Trophoblast cell (in vitro differentiated cells and primary cell): ENCODE results near the gene TET2.

ENCODE experiments used
- DNase-seq, 2 donors: peaks; one replicate each; pipeline ENCODE4 v3.0.0-alpha.2; 2016
- H2AFZ ChIP-seq: 2 replicates; pipeline ENCODE4 v1.6.1; 2013; ENCODE audit warnings: low read length, moderate library complexity, mild to moderate bottlenecking; ENCODE audit not compliant: insufficient read depth, poor library complexity
- H2AK5ac ChIP-seq: 2 replicates; pipeline ENCODE4 v1.6.1; 2013; ENCODE audit warnings: mild to moderate bottlenecking, low read length
- H2BK120ac ChIP-seq: 2 replicates; pipeline ENCODE4 v1.6.1; 2013; ENCODE audit warnings: low read length, mild to moderate bottlenecking, moderate library complexity; ENCODE audit not compliant: insufficient read depth, poor library complexity
- H2BK12ac ChIP-seq: 2 replicates; pipeline ENCODE4 v1.6.1; 2013; ENCODE audit warnings: mild to moderate bottlenecking, low read length, moderate library complexity
- H2BK5ac ChIP-seq: 2 replicates; pipeline ENCODE4 v1.6.1; 2013; ENCODE audit warnings: low read length, low read depth, moderate library complexity, mild to moderate bottlenecking; ENCODE audit not compliant: poor library complexity
- H3K14ac ChIP-seq: 2 replicates; pipeline ENCODE4 v1.6.1; 2013; ENCODE audit warnings: mild to moderate bottlenecking, low read length
- H3K18ac ChIP-seq: 2 replicates; pipeline ENCODE4 v1.6.1; 2013; ENCODE audit warnings: mild to moderate bottlenecking, low read length
- H3K23ac ChIP-seq: 2 replicates; pipeline ENCODE4 v1.6.1; 2013; ENCODE audit warnings: low read length
- H3K27ac ChIP-seq: 2 replicates; pipeline ENCODE4 v1.5.1; 2013; ENCODE audit warnings: low read depth, mild to moderate bottlenecking, inconsistent platforms, low read length, moderate library complexity
- H3K27me3 ChIP-seq: 2 replicates; pipeline ENCODE4 v1.6.1; 2013; ENCODE audit warnings: inconsistent platforms, mild to moderate bottlenecking, low read length, moderate library complexity; ENCODE audit not compliant: insufficient read depth
- H3K36me3 ChIP-seq, 2 experiments: 1 replicate in 1 of 2; 2 replicates in 1 of 2; pipeline ENCODE4 v1.6.1; 2013; ENCODE audit warnings: low read length in 2 of 2, mild to moderate bottlenecking in 2 of 2, moderate library complexity in 1 of 2; ENCODE audit not compliant: insufficient read depth in 2 of 2, control insufficient read depth in 1 of 2
- H3K4ac ChIP-seq: 2 replicates; pipeline ENCODE4 v1.6.1; 2013; ENCODE audit warnings: low read depth, mild to moderate bottlenecking, low read length, moderate library complexity
- H3K4me1 ChIP-seq, 2 experiments: 1 replicate in 1 of 2; 2 replicates in 1 of 2; pipeline ENCODE4 v1.6.1; 2013; ENCODE audit warnings: low read length in 2 of 2, mild to moderate bottlenecking in 2 of 2, moderate library complexity in 1 of 2; ENCODE audit not compliant: insufficient read depth in 2 of 2, control insufficient read depth in 1 of 2
- H3K4me2 ChIP-seq: 2 replicates; pipeline ENCODE4 v1.6.1; 2013; ENCODE audit warnings: inconsistent platforms, mild to moderate bottlenecking, low read length, moderate library complexity
- H3K4me3 ChIP-seq: 2 replicates; pipeline ENCODE4 v1.5.1; 2013; ENCODE audit warnings: mild to moderate bottlenecking, low read depth, low read length, inconsistent platforms
- H3K79me1 ChIP-seq: one replicate; pipeline ENCODE4 v1.6.1; 2013; ENCODE audit warnings: low read length
- H3K79me2 ChIP-seq: 2 replicates; pipeline ENCODE4 v1.6.1; 2013; ENCODE audit warnings: low read length, mild to moderate bottlenecking; ENCODE audit not compliant: control insufficient read depth, insufficient read depth, poor library complexity
- H3K9ac ChIP-seq: 2 replicates; pipeline ENCODE4 v1.6.1; 2013; ENCODE audit warnings: mild to moderate bottlenecking, low read length
- H3K9me3 ChIP-seq: 2 replicates; pipeline ENCODE4 v1.6.1; 2013; ENCODE audit warnings: low read depth, mild to moderate bottlenecking, control low read depth, inconsistent platforms, low read length; ENCODE audit not compliant: insufficient read depth
- H4K12ac ChIP-seq: 2 replicates; pipeline ENCODE4 v1.6.1; 2013; ENCODE audit warnings: low read depth, mild to moderate bottlenecking, low read length, moderate library complexity
- H4K8ac ChIP-seq: 2 replicates; pipeline ENCODE4 v1.6.1; 2013; ENCODE audit warnings: low read depth, mild to moderate bottlenecking, low read length, moderate library complexity
- H4K91ac ChIP-seq: one replicate; pipeline ENCODE4 v1.6.1; 2013; ENCODE audit warnings: low read depth, mild to moderate bottlenecking, low read length, moderate library complexity
- WGBS: extraction: QIAGEN DNeasy Blood & Tissue Kit; methylation state at CpG from one replicate; pipeline ENCODE4 v1.1.7; 2013; ENCODE audit warnings: missing lambda C conversion rate; ENCODE audit not compliant: insufficient read length, insufficient coverage; ENCODE audit errors: extremely low coverage; 5-methylcytosine and 5-hydroxymethylcytosine counted together

TET2 gene

DNA sequence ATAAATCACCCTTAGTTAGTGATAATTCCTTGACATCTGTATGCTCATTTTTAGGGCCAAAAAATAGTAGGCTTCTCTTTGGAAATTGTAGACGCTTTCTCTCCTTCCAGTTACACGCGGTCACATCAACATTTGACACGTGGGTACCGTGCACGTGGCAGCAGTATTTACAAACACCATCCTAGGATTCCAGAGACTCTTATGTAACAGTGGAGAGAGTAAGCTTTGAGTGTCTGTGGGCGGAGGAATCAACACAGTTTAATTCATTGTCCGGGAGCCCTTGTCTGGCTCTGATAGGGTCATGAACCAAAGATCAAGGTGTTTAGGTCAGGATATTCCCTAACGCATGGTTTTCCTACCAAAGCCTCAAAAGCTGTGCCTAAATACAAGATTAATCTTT, 12.2 kb downstream of the TET2 start:
- no peak overlapping the region for H2BK5ac ChIP-seq

DNA sequence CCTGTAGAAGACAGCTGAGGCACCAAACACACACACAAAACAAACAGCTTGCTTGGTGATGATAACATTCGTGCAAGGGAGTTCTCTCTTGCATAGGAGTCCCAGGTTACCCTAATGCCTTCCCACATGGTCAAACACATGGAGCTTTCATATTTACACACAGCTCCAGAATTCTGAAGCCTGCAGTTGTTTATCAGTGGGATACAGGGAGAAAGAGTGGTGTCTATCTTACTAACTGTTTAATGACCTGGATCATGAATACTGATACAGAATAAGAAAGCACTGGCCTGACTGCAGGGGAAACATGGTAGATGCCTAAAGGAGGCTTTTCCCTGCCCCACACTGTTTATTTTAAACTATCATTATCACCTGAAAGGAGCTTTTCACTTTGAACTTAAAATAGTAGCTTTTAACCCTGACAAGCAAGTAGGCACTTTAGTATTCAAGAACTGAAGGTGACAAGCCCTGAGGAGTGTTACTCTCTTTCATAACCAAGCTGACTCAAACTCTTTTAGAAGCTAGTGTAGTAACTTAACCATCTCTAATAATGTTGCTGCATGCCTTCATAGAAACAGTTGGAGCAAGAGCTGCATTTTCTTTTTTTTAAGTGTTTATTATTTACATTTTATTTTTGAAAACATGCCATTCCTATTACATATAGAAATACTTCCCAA, 15.6 kb downstream of the TET2 start:
- H3K36me3 ChIP-seq: peaks cover 1 to 2% of the 10 kb centered on the region in 2 experiments
- H3K14ac ChIP-seq: no peak overlapping the region
- no peak overlapping the region for H3K4me2 ChIP-seq
- no peak for DNase-seq
- H4K8ac ChIP-seq: no peak overlapping the region
- no peak overlapping the region for H3K18ac ChIP-seq
- no peak overlapping the region for H2BK5ac ChIP-seq
- no CpG with 5 or more reads among the region's 1 CpG for WGBS
- no peak overlapping the region for H3K4ac ChIP-seq
- no peaks in the 10 kb centered on the region for H3K4me1 ChIP-seq
- no peak overlapping the region for H4K91ac ChIP-seq
- H2AK5ac ChIP-seq: no peak overlapping the region
- H2BK12ac ChIP-seq: no peak overlapping the region
- H3K9me3 ChIP-seq: no peaks in the 10 kb centered on the region
- H3K27me3 ChIP-seq: no peaks in the 10 kb centered on the region
- no peak overlapping the region for H3K9ac ChIP-seq
- no peak overlapping the region for H3K23ac ChIP-seq
- H2BK120ac ChIP-seq: no peak overlapping the region
- no peaks in the 10 kb centered on the region for H3K79me2 ChIP-seq
- no peak overlapping the region for H3K4me3 ChIP-seq
- H4K12ac ChIP-seq: no peak overlapping the region
- no peaks in the 10 kb centered on the region for H3K79me1 ChIP-seq
- no peak overlapping the region for H2AFZ ChIP-seq
- no peak overlapping the region for H3K27ac ChIP-seq

More for the DNA sequence above, 12.2 kb downstream of the TET2 start:
- H4K91ac ChIP-seq: no peak overlapping the region
- H3K36me3 ChIP-seq: peaks cover 0 to 2% of the 10 kb centered on the region in 2 experiments
- no peak overlapping the region for H2BK12ac ChIP-seq
- no peak overlapping the region for H3K9ac ChIP-seq
- no peaks in the 10 kb centered on the region for H3K27me3 ChIP-seq
- H3K9me3 ChIP-seq: no peaks in the 10 kb centered on the region
- no peak overlapping the region for H3K4me2 ChIP-seq
- no peak overlapping the region for H3K14ac ChIP-seq
- H3K79me2 ChIP-seq: no peaks in the 10 kb centered on the region
- no peaks in the 10 kb centered on the region for H3K4me1 ChIP-seq
- no peak overlapping the region for H3K27ac ChIP-seq
- H4K12ac ChIP-seq: no peak overlapping the region
- no peak overlapping the region for H2AFZ ChIP-seq
- no peak overlapping the region for H4K8ac ChIP-seq
- H2BK120ac ChIP-seq: no peak overlapping the region
- H3K79me1 ChIP-seq: no peaks in the 10 kb centered on the region
- no peak overlapping the region for H3K4me3 ChIP-seq
- H3K23ac ChIP-seq: no peak overlapping the region
- no peak overlapping the region for H3K18ac ChIP-seq
- H3K4ac ChIP-seq: no peak overlapping the region
- WGBS: no CpG with 5 or more reads among the region's 9 CpGs
- peak in 1 of 2 donors; percentile 65 for DNase-seq
- no peak overlapping the region for H2AK5ac ChIP-seq

DNA sequence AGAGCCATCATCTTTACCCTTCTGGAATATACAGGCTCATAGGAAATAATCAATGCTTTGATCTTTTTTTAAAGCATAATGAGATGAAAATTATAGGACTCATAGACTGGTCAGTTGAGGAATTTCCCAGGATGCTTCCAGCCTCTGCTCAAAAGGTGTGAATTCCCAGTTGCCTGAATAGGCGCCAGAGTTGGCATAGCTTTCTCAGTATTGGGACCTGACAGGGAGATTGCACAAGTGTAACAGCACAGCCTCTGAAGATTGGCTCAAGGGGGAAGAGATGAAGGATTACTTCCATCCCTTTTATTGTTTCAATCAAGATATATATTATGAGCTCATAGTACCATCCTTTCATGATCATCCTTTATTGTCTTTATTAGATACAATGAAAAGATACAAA, 17.9 kb downstream of the TET2 start:
- Histone ChIP-seq H2BK12ac (no peak overlapping the region), H3K4me2 (no peak overlapping the region), H3K14ac (no peak overlapping the region), H3K4ac (no peak overlapping the region), H2BK5ac (no peak overlapping the region), H2AK5ac (no peak overlapping the region), H3K9me3 (no peaks in the 10 kb centered on the region), H2AFZ (no peak overlapping the region), H3K9ac (no peak overlapping the region), H3K27ac (no peak overlapping the region), H4K12ac (no peak overlapping the region), H3K36me3 (peaks cover under 1 to 1% of the 10 kb centered on the region in 2 experiments), H4K91ac (no peak overlapping the region), H4K8ac (no peak overlapping the region), H2BK120ac (no peak overlapping the region), H3K23ac (no peak overlapping the region), H3K79me2 (no peaks in the 10 kb centered on the region), H3K79me1 (no peaks in the 10 kb centered on the region), H3K27me3 (no peaks in the 10 kb centered on the region), H3K4me3 (no peak overlapping the region), H3K18ac (no peak overlapping the region), H3K4me1 (no peaks in the 10 kb centered on the region)
- no peak for DNase-seq
- WGBS: no CpG with 5 or more reads among the region's 1 CpG

DNA sequence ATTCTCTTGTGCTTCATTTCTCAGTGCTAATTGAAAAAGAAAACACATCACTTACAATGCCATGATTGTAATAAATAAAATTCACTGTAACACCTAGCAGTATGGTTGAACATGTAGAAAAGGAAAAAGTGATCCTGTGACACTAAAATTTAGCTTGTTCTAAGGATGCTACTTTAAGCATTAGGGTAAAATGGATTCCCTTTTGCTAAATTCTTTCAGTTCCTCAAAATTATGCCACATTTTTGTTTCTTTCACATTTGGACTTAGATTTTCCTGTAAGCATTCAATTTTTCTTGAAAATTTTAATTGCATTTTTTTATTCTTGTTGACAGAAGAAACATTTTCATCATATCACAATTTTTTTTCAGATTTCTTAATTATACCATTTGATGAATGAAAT, 19.4 kb downstream of the TET2 start:
- H3K4ac ChIP-seq: no peak overlapping the region
- no peaks in the 10 kb centered on the region for H3K79me1 ChIP-seq
- H3K4me2 ChIP-seq: no peak overlapping the region
- H3K4me3 ChIP-seq: no peak overlapping the region
- no peak overlapping the region for H3K27ac ChIP-seq
- no peak overlapping the region for H3K9ac ChIP-seq
- H4K12ac ChIP-seq: no peak overlapping the region
- H3K18ac ChIP-seq: no peak overlapping the region
- H2AFZ ChIP-seq: no peak overlapping the region
- H3K14ac ChIP-seq: no peak overlapping the region
- DNase-seq: no peak
- H3K9me3 ChIP-seq: no peaks in the 10 kb centered on the region
- H2BK5ac ChIP-seq: no peak overlapping the region
- no peaks in the 10 kb centered on the region for H3K79me2 ChIP-seq
- no peak overlapping the region for H4K8ac ChIP-seq
- no peaks in the 10 kb centered on the region for H3K4me1 ChIP-seq
- H3K27me3 ChIP-seq: no peaks in the 10 kb centered on the region
- no peak overlapping the region for H3K23ac ChIP-seq
- no peak overlapping the region for H2BK120ac ChIP-seq
- H3K36me3 ChIP-seq: peaks cover 0 to 1% of the 10 kb centered on the region in 2 experiments
- no peak overlapping the region for H2BK12ac ChIP-seq
- H4K91ac ChIP-seq: no peak overlapping the region
- H2AK5ac ChIP-seq: no peak overlapping the region
